Measurements from ENCODE around the gene PMM1.

Gene PMM1

DNA sequence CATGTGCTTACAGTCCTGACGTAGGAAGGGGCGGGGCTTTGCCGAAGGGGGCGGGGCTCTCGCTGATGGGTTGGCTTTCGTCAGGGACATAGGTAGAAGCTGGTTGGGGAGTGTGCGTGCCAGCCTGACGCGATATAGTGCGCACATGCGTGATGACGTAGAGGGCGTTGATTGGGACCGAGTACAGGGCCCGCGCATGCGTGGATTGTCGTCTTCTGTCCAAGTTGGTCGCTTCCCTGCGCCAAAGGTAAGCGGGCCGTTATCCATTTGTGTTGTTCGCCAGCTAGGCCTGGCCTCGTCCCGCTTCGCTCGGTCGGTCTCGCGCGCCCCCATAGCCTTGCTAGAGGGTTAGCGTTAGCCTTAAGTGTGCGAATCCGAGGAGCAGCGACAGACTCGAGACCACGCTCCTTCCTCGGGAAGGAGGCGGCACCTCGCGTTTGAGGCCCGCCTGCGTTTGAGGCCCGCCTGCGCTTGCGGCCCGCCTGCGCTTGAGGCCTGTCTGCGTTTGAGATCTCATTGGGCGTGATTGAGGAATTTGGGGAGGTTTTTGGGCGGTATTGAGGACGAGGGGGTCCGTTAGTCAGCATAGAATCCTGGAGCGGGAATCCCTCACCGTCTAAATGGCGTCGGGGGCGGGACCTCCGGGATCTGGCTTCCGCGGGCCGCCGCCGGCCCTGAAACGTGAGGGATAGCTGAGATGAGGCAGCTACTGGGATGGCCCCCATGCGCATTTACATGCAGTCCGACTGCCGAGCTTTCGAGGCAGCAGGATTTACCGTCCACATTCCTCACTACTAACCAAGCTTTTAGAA lies 31.7 kb upstream of the PMM1 start, which contains the start of gene XRCC6:
XRCC6 (plus strand) TSS at position 197 of the 812 bp plus-strand sequence. CDS start 710 bp downstream, outside the sequence.
- Histone ChIP-seq H3K9me3 (ENCODE audit: control insufficient read depth in 2 of 2, low read length in 2 of 2) (no peaks in the 10 kb centered on the region), H3K4me3 (ENCODE audit: low read length in 2 of 2) (peak within 1 kb of the TSS; percentile 99 to 100), H3K36me3 (ENCODE audit: control insufficient read depth in 2 of 2, insufficient read depth in 2 of 2, low read length in 2 of 2) (peaks cover 0 to 5% of the 10 kb centered on the region in 2 donors), H3K27me3 (ENCODE audit: control insufficient read depth in 1 of 2, insufficient read depth in 2 of 2, low read length in 2 of 2) (no peaks in the 10 kb centered on the region), H3K4me1 (ENCODE audit: control insufficient read depth, insufficient read depth, low read length) (peaks cover 20% of the 10 kb centered on the region), H3K27ac (ENCODE audit: low read length) (peak within 1 kb of the TSS; percentile 99), H3K9ac (ENCODE audit: low read length in 2 of 2) (peak within 1 kb of the TSS; percentile 98 to 100)

DNA sequence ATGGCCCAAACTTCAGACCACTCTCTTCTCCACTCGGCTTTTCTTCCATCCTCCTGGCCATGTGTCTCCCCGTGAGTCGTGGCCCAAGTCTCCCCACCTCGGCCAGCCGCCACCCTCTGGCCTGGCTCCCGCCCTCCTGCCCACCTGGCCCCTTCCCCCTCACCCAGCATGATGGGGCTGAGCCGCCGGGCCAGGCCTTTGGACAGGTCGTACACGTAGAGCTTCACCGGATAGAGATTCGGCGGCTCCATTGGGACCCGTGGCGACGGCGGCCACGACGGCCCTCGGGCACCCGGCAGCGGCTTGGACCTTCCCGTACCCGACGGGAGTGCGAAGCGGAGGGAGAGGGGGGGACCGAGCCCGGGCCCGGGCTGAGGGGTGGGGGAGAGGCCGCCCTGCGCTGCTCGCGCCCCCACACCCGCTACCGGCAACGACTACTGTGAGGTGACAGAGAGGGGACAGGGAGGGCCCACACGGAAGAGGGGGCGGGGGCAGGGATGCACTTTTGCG lies 31.0 kb upstream of the PMM1 start, which contains the start of gene DESI1:
DESI1 (minus strand) TSS at position 455 of the 510 bp plus-strand sequence; CDS start at position 251, 204 bp downstream.
- Histone ChIP-seq H3K27ac (ENCODE audit: low read length) (peak within 1 kb of the TSS; percentile 99), H3K9ac (ENCODE audit: low read length in 2 of 2) (peak within 1 kb of the TSS; percentile 98 to 100), H3K4me1 (ENCODE audit: control insufficient read depth, insufficient read depth, low read length) (peaks cover 20% of the 10 kb centered on the region)

DNA sequence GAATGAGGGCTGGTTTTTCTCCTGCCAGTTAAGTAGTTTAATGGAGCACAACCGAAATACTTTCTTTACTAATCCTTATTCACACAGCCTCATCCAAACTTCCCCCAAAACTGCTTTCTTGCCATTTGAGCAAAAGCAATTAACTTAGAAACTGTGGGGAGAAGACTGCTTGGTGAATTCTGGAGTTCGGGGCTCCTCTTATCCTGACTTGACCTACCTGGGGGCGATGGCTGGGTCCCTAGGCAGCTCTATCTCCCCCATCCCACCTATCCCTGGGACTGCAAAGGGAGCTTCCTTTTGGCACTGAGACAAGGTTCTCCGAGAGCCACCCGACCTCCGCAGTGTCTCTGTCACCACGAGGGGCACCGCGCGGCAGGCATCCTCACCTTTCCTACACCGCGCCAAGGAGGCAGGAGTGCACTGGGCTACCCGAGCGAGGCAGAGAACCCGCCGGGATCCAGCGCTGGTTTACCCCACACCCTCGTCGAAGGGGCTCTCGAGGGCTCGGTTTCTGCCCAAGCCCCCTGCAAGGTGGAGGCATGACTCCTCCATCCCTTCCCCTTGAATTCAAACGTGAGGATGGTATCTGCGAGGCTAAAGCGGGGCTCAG lies 30.4 kb upstream of the PMM1 start:
- Histone ChIP-seq H3K4me3 (ENCODE audit: low read length in 2 of 2) (peak overlapping the region; percentile 99 to 100), H3K9me3 (ENCODE audit: control insufficient read depth in 2 of 2, low read length in 2 of 2) (no peaks in the 10 kb centered on the region), H3K9ac (ENCODE audit: low read length in 2 of 2) (peak overlapping the region; percentile 96 to 100), H3K27ac (ENCODE audit: low read length) (peak overlapping the region; percentile 99), H3K36me3 (ENCODE audit: control insufficient read depth in 2 of 2, insufficient read depth in 2 of 2, low read length in 2 of 2) (peaks cover 0 to 4% of the 10 kb centered on the region in 2 donors), H3K27me3 (ENCODE audit: control insufficient read depth in 1 of 2, insufficient read depth in 2 of 2, low read length in 2 of 2) (no peaks in the 10 kb centered on the region), H3K4me1 (ENCODE audit: control insufficient read depth, insufficient read depth, low read length) (peaks cover 20% of the 10 kb centered on the region)

More for the DNA sequence above, 31.0 kb upstream of the PMM1 start, which contains the start of gene DESI1:
- peak within 1 kb of the TSS; percentile 99 to 100 for H3K4me3 ChIP-seq (ENCODE audit: low read length in 2 of 2)
- H3K36me3 ChIP-seq (ENCODE audit: control insufficient read depth in 2 of 2, insufficient read depth in 2 of 2, low read length in 2 of 2): peaks cover 0 to 5% of the 10 kb centered on the region in 2 donors
- no peaks in the 10 kb centered on the region for H3K27me3 ChIP-seq (ENCODE audit: control insufficient read depth in 1 of 2, insufficient read depth in 2 of 2, low read length in 2 of 2)
- no peaks in the 10 kb centered on the region for H3K9me3 ChIP-seq (ENCODE audit: control insufficient read depth in 2 of 2, low read length in 2 of 2)

DNA sequence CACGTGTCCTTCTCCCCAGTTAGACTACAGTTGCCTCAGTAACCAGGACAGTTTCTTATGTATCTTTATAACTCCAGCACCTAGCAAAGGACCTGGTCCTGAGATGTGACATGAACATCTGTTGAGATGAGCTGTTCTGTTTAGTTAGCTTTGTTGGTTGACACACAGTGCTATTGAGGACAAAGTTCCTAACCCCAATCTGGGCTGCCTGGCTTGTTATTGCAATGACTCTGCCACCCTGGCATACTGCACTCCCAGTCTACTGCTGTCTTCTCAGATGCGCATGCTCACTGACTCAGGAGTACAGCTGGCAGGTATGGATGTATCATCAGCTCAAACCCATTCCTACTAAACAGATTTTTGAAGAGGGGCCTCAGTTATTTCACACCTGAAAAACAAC lies 23.8 kb upstream of the PMM1 start:
- Histone ChIP-seq H3K27me3 (ENCODE audit: control insufficient read depth in 1 of 2, insufficient read depth in 2 of 2, low read length in 2 of 2) (no peaks in the 10 kb centered on the region), H3K27ac (ENCODE audit: low read length) (no peak overlapping the region), H3K9ac (ENCODE audit: low read length in 2 of 2) (no peak overlapping the region), H3K9me3 (ENCODE audit: control insufficient read depth in 2 of 2, low read length in 2 of 2) (no peaks in the 10 kb centered on the region), H3K36me3 (ENCODE audit: control insufficient read depth in 2 of 2, insufficient read depth in 2 of 2, low read length in 2 of 2) (no peaks in the 10 kb centered on the region), H3K4me3 (ENCODE audit: low read length in 2 of 2) (no peak overlapping the region), H3K4me1 (ENCODE audit: control insufficient read depth, insufficient read depth, low read length) (no peaks in the 10 kb centered on the region)

DNA sequence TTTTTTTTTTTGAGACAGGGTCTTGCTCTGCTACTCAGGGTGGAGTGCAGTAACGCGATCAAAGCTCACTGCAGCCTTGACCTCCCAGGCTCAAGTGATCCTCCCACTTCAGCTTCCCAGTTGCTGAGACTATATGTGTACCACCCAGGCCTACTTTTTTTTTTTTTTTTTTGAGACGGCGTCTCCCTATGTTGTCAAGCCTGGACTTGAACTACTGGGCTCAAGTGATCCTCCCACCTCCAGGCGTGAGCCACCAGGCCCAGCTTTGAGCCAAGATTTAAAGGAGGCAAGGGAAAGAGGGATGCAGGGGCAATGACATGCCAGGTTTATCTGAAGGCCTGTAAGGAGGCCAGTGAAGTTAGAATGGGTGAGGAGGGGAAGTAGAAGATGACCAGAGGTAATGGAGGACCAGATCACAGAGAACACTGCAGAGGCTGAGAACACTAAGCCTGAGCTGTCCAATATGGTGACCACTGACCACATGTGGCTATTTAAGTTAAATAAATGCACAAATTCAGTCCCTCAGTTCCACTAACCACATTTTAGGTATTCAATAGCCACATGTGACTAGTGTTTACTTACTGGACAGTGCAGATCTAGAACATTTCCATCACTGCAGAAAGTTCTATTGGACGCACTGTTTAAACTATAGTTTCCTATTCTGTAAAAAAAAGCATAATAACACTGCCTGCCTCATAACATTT lies 23.1 kb upstream of the PMM1 start:
- Histone ChIP-seq H3K27ac (ENCODE audit: low read length) (no peak overlapping the region), H3K27me3 (ENCODE audit: control insufficient read depth in 1 of 2, insufficient read depth in 2 of 2, low read length in 2 of 2) (no peaks in the 10 kb centered on the region), H3K9me3 (ENCODE audit: control insufficient read depth in 2 of 2, low read length in 2 of 2) (no peaks in the 10 kb centered on the region), H3K4me3 (ENCODE audit: low read length in 2 of 2) (no peak overlapping the region), H3K9ac (ENCODE audit: low read length in 2 of 2) (no peak overlapping the region), H3K36me3 (ENCODE audit: control insufficient read depth in 2 of 2, insufficient read depth in 2 of 2, low read length in 2 of 2) (peaks cover 0 to 2% of the 10 kb centered on the region in 2 donors), H3K4me1 (ENCODE audit: control insufficient read depth, insufficient read depth, low read length) (no peaks in the 10 kb centered on the region)

DNA sequence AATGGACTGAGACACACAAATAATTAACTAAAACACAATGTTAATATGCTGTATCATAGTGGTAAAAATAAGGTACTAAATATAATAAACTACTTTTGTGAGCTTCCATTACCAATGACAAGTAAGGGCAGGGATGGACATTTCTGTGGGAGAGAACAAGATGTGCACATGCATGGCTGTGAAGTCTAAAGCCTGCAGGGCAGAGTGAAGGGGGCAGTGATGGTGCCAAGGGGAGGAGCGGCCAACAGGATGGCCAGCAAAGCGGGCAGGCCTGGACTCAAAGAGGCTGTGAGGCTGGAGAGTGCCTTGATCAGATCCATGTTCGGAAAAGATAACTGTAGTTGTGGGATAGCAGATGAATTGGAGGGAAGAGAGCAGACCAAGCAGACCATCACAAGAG lies 18.7 kb upstream of the PMM1 start:
- H3K27me3 ChIP-seq (ENCODE audit: control insufficient read depth in 1 of 2, insufficient read depth in 2 of 2, low read length in 2 of 2): no peaks in the 10 kb centered on the region
- peaks cover 17 to 27% of the 10 kb centered on the region in 2 donors for H3K36me3 ChIP-seq (ENCODE audit: control insufficient read depth in 2 of 2, insufficient read depth in 2 of 2, low read length in 2 of 2)
- H3K9ac ChIP-seq (ENCODE audit: low read length in 2 of 2): no peak overlapping the region
- no peak overlapping the region for H3K4me3 ChIP-seq (ENCODE audit: low read length in 2 of 2)
- H3K27ac ChIP-seq (ENCODE audit: low read length): no peak overlapping the region
- H3K9me3 ChIP-seq (ENCODE audit: control insufficient read depth in 2 of 2, low read length in 2 of 2): no peaks in the 10 kb centered on the region
- no peaks in the 10 kb centered on the region for H3K4me1 ChIP-seq (ENCODE audit: control insufficient read depth, insufficient read depth, low read length)

DNA sequence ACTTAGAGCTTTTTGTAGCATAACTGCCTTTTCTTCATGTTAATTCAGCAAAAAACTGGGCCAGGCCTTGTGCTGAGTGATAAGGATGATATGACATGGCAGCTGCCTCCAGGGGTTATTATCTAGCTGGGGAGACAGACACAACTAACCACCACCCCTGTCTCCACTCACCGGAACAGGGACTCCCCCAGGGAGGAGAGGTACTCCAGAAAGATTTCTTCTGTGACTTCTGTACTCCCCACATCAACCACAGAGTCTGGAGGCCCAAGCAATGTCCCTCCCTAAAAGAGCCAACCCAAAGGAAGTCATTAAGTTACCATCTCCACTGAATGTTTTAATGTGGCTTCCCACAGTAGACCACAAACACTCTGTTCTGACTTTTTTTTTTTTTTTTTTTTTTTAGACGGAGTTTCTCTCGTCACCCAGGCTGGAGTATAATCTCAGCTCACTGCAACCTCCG lies 14.3 kb upstream of the PMM1 start:
- H3K4me1 ChIP-seq (ENCODE audit: control insufficient read depth, insufficient read depth, low read length): no peaks in the 10 kb centered on the region
- no peaks in the 10 kb centered on the region for H3K9me3 ChIP-seq (ENCODE audit: control insufficient read depth in 2 of 2, low read length in 2 of 2)
- H3K9ac ChIP-seq (ENCODE audit: low read length in 2 of 2): no peak overlapping the region
- H3K27me3 ChIP-seq (ENCODE audit: control insufficient read depth in 1 of 2, insufficient read depth in 2 of 2, low read length in 2 of 2): no peaks in the 10 kb centered on the region
- no peak overlapping the region for H3K4me3 ChIP-seq (ENCODE audit: low read length in 2 of 2)
- H3K36me3 ChIP-seq (ENCODE audit: control insufficient read depth in 2 of 2, insufficient read depth in 2 of 2, low read length in 2 of 2): peaks cover 37 to 40% of the 10 kb centered on the region in 2 donors
- H3K27ac ChIP-seq (ENCODE audit: low read length): no peak overlapping the region

DNA sequence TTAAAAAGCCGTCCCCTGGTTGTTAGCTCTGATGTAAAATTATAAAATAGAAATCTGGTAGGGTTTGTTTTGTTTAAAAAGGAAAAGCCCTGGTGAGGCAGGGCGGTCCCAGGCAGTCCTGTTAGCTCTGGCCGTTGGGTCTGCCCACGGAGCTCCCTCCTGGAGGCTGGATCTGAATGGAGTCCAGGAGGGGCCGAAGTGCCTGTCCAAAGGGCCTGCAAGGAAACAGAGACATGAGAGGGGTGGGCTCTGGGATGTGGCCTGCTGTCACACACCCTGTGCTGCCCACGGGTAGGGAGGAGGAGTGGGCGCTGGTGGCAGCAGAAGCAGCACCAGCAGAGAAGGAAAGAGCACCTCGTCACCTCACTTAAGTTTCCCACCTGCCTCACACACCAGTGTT lies 11.3 kb upstream of the PMM1 start:
- H3K9ac ChIP-seq (ENCODE audit: low read length in 2 of 2): no peak overlapping the region
- H3K36me3 ChIP-seq (ENCODE audit: control insufficient read depth in 2 of 2, insufficient read depth in 2 of 2, low read length in 2 of 2): peaks cover 28% of the 10 kb centered on the region in 2 donors
- no peaks in the 10 kb centered on the region for H3K9me3 ChIP-seq (ENCODE audit: control insufficient read depth in 2 of 2, low read length in 2 of 2)
- H3K4me3 ChIP-seq (ENCODE audit: low read length in 2 of 2): no peak overlapping the region
- no peaks in the 10 kb centered on the region for H3K27me3 ChIP-seq (ENCODE audit: control insufficient read depth in 1 of 2, insufficient read depth in 2 of 2, low read length in 2 of 2)
- H3K4me1 ChIP-seq (ENCODE audit: control insufficient read depth, insufficient read depth, low read length): peaks cover 5% of the 10 kb centered on the region
- no peak overlapping the region for H3K27ac ChIP-seq (ENCODE audit: low read length)

DNA sequence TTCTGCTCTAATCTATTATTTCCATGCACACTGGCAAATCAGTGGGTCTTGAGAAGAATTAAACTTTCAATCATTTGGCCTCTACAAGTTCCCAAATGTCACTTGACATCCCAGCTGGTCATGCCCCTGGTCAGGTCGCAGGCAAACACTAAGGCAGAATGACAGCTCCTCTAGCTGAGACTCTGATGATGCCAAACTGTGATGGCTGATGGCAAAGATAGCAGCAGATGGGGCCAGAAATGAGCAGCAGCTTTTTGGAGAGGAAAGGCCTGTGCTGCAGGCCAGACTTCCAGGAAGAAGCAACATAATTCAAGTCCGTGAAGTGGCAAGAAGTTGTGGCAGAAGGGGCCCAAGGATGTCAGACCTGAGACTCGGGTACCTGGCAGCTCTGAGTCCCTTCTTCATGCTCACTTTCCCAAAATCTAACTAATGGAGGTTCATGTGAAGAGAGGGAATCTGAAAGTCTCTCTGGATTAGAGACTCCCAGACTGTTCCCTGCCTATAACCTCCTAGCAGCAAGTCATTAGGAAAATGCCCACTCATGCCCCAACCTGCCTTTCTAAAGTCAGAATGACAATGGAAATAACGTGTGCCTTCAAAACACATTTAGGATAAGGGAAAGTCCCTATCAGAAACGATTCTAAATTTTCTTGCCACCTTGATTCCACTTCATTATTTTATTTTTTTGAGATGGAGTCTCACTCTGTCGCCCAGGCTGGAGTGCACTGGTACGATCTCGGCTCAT lies 9.4 kb upstream of the PMM1 start:
- peaks cover 17 to 21% of the 10 kb centered on the region in 2 donors for H3K36me3 ChIP-seq (ENCODE audit: control insufficient read depth in 2 of 2, insufficient read depth in 2 of 2, low read length in 2 of 2)
- H3K9ac ChIP-seq (ENCODE audit: low read length in 2 of 2): no peak overlapping the region
- peaks cover 5% of the 10 kb centered on the region for H3K4me1 ChIP-seq (ENCODE audit: control insufficient read depth, insufficient read depth, low read length)
- H3K27me3 ChIP-seq (ENCODE audit: control insufficient read depth in 1 of 2, insufficient read depth in 2 of 2, low read length in 2 of 2): no peaks in the 10 kb centered on the region
- H3K27ac ChIP-seq (ENCODE audit: low read length): no peak overlapping the region
- H3K4me3 ChIP-seq (ENCODE audit: low read length in 2 of 2): no peak overlapping the region
- H3K9me3 ChIP-seq (ENCODE audit: control insufficient read depth in 2 of 2, low read length in 2 of 2): no peaks in the 10 kb centered on the region

DNA sequence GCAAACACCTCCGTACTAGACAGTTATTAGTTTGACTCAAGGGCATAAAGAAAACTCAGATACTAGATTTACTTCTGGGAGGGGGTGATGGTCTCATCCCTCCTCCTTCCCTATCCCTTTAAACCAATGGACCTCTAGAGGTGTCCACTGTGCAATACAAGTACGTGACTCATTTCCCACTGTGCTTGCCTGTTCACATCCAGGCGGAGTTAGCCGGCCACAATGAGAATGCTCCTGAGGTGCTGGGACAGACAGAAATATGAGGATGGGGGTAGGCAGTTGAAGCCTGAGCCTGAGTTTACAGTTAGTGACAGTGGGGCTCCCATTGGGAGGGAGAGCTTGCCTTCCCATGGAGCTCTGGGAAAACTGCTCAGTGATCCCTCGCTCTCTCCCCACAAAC lies 8.4 kb upstream of the PMM1 start:
- H3K4me1 ChIP-seq (ENCODE audit: control insufficient read depth, insufficient read depth, low read length): peaks cover 5% of the 10 kb centered on the region
- H3K9me3 ChIP-seq (ENCODE audit: control insufficient read depth in 2 of 2, low read length in 2 of 2): no peaks in the 10 kb centered on the region
- H3K36me3 ChIP-seq (ENCODE audit: control insufficient read depth in 2 of 2, insufficient read depth in 2 of 2, low read length in 2 of 2): peaks cover 14 to 17% of the 10 kb centered on the region in 2 donors
- H3K27ac ChIP-seq (ENCODE audit: low read length): no peak overlapping the region
- no peak overlapping the region for H3K4me3 ChIP-seq (ENCODE audit: low read length in 2 of 2)
- no peaks in the 10 kb centered on the region for H3K27me3 ChIP-seq (ENCODE audit: control insufficient read depth in 1 of 2, insufficient read depth in 2 of 2, low read length in 2 of 2)
- H3K9ac ChIP-seq (ENCODE audit: low read length in 2 of 2): no peak overlapping the region
